Fibroblast of pulmonary artery (primary cell): ENCODE data around the gene TTC17.
A peak's percentile ranks its signal among the peaks of the same experiment; 100 is the strongest.

Experiments used
- DNase-seq: peaks from one replicate; pipeline ENCODE4 v3.0.0-alpha.2; 2010; ENCODE audit warnings: low read depth
- H3K4me3 ChIP-seq: replicated peaks from 2 replicates; pipeline ENCODE4 v1.5.1; 2011; ENCODE audit warnings: low read depth, mild to moderate bottlenecking, control low read depth, low read length, moderate library complexity
- TF ChIP-seq, protein P1 (sequence below): IDR thresholded peaks from 2 replicates; pipeline ENCODE4 v1.5.1; 2011; ENCODE audit warnings: mild to moderate bottlenecking, control low read depth, low read length, inconsistent platforms; ENCODE audit errors: missing control alignments

Gene TTC17, protein sequence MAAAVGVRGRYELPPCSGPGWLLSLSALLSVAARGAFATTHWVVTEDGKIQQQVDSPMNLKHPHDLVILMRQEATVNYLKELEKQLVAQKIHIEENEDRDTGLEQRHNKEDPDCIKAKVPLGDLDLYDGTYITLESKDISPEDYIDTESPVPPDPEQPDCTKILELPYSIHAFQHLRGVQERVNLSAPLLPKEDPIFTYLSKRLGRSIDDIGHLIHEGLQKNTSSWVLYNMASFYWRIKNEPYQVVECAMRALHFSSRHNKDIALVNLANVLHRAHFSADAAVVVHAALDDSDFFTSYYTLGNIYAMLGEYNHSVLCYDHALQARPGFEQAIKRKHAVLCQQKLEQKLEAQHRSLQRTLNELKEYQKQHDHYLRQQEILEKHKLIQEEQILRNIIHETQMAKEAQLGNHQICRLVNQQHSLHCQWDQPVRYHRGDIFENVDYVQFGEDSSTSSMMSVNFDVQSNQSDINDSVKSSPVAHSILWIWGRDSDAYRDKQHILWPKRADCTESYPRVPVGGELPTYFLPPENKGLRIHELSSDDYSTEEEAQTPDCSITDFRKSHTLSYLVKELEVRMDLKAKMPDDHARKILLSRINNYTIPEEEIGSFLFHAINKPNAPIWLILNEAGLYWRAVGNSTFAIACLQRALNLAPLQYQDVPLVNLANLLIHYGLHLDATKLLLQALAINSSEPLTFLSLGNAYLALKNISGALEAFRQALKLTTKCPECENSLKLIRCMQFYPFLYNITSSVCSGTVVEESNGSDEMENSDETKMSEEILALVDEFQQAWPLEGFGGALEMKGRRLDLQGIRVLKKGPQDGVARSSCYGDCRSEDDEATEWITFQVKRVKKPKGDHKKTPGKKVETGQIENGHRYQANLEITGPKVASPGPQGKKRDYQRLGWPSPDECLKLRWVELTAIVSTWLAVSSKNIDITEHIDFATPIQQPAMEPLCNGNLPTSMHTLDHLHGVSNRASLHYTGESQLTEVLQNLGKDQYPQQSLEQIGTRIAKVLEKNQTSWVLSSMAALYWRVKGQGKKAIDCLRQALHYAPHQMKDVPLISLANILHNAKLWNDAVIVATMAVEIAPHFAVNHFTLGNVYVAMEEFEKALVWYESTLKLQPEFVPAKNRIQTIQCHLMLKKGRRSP

DNA sequence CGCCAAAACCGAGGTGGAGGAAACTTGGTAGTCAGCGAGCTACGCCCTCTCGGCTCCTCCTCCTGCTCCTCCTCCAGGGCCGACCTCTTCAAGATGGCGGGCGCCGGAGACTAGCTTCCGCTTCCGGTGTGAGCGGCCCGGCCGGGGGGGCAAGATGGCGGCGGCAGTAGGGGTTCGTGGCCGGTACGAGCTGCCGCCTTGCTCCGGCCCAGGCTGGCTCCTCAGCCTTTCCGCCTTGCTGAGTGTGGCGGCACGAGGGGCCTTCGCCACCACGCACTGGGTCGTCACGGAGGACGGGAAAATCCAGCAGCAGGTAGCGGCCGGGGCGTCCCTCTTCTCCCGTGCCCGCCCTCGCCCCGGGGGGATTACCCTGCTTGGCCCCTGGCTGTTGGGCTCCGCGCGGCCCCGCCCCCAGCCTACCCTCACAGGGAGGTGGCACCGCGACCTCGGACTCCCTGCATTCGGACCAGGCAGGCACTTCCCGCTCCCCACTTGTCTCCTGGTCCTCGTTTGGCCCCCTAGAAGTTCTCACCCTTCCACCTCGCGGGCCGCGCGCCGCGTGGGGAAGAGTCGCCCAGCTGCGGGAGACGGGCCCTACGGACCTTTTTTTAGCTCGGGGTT lies at the start of gene TTC17:
TTC17 (plus strand) TSS at position 120 of the 621 bp plus-strand sequence; CDS start at position 155, 35 bp downstream.
- TF ChIP-seq, protein P1, sequence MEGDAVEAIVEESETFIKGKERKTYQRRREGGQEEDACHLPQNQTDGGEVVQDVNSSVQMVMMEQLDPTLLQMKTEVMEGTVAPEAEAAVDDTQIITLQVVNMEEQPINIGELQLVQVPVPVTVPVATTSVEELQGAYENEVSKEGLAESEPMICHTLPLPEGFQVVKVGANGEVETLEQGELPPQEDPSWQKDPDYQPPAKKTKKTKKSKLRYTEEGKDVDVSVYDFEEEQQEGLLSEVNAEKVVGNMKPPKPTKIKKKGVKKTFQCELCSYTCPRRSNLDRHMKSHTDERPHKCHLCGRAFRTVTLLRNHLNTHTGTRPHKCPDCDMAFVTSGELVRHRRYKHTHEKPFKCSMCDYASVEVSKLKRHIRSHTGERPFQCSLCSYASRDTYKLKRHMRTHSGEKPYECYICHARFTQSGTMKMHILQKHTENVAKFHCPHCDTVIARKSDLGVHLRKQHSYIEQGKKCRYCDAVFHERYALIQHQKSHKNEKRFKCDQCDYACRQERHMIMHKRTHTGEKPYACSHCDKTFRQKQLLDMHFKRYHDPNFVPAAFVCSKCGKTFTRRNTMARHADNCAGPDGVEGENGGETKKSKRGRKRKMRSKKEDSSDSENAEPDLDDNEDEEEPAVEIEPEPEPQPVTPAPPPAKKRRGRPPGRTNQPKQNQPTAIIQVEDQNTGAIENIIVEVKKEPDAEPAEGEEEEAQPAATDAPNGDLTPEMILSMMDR: no peak
- H3K4me3 ChIP-seq: peak within 1 kb of the TSS; percentile 95
- DNase-seq: peak; percentile 90

DNA sequence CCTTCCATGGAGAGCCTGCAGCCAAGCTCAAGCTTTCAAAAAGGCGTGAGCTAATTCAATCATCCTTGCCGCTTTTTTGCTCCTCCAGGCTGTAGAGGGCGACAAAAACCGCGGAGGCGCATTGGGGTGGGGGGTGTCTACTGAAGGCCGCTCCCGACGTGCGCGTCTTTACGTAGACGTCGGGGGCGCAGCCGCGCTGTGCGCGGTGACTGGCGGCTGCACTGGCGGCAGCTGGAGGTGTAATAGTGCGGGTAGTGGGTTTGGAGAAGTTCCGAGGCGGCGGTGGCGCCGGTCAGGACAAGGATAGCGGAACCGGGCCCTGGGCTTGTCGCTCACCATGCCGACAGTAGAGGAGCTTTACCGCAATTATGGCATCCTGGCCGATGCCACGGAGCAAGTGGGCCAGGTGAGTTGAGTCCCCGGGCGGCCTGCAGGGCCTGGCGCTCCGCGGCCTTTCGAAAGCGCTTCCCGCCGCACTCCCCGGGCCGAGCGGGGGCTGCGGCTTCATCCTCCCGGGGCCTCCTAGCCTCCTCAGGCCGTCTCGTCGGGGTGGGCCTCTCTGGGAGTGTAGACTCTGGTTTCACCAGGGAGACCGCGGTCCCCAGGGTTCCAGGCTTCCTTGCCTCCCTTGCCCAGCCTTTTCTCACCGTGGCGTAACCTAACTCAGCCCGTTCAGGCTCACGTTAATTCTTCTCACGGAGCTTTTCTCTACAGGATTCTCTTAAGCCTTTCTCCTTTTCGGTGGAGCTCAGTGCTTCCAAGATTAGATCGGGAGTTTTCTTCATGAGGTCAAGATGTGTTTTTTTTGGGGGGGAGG lies 46.7 kb upstream of the TTC17 start, which contains the start of gene API5:
API5 (plus strand) TSS at position 206 of the 817 bp plus-strand sequence; CDS start at position 338, 132 bp downstream.
- TF ChIP-seq, protein P1: peak; percentile 73
- peak within 1 kb of the TSS; percentile 96 for H3K4me3 ChIP-seq
- DNase-seq: peak; percentile 96

DNA sequence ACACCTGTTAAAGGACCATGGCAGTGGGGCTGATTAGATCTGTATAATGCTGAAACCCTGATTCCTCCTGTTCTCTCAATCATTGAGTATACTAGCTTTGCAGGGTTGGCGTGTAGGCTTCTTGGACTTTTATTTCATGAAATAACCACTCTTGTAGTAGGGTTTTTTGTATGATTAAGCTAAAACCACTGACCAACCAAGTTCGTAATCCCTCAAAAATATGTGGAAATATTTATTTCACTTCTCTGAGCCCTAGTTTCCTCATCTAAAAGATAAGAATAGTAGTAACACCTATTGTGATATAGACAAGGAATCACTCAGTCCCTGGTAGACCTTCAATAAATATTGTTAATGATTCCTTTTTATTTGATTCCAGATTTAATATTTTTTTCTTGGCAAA lies 42.8 kb upstream of the TTC17 start:
- TF ChIP-seq, protein P1: no peak
- no peak for DNase-seq
- H3K4me3 ChIP-seq: no peak overlapping the region

DNA sequence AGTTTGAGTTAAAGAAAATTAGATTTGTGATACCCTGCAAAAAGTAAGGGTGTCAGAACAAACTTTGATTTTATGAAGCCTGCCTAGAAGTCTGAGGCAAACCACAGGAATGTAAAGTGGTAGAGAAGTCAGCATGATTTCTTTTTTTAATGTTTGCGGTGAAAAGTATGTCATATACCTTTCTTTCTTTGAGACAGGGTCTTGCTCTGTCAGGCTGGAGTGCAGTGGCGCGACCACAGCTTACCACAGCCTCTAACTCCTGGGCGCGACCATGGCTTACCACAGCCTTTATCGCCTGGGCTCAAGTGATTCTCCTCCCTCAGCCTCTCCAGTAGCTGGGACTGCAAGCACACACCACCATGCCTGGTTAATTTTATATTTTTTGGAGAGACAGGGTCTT lies 42.3 kb upstream of the TTC17 start:
- no peak overlapping the region for H3K4me3 ChIP-seq

DNA sequence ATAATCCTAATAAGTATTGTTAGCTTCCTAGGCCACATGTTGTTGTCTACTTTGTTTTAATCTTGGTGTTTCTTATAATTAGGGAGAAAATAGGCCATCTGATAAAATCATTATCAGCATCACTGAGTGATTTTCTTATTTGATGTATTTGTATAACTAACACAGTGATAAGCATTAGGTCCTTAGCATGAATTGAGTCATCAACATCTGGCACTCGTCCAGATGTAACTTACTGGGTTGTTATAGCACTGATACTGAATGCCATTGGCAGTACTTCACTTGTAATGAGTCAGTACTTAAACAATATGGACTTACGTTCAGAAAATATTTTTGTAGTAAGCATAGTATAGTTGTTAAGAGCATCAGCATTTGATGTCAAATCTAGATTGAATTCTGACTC lies 30.7 kb upstream of the TTC17 start:
- DNase-seq: peak; percentile 96
- TF ChIP-seq, protein P1: no peak
- no peak overlapping the region for H3K4me3 ChIP-seq

More for the DNA sequence above, 42.3 kb upstream of the TTC17 start:
- TF ChIP-seq, protein P1: no peak
- DNase-seq: no peak

DNA sequence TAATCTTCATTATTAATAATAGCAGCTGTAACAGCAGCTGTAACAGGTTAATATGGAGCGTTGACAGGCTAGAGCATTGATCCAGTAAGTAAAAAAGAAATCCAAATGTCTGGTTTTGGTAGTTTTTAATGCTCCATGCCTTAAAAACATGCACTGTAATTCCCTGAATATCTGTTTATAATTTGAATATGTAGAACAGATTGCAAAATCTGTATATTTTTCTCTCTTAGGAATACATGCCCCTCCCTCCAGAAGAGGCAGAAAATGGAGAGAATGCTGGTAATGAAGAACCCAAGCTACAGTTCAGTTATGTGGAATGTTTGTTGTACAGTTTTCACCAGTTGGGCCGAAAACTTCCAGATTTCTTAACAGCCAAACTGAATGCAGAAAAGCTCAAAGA lies 30.2 kb upstream of the TTC17 start:
- TF ChIP-seq, protein P1: no peak
- H3K4me3 ChIP-seq: no peak overlapping the region
- no peak for DNase-seq
